HepG2 (cell line): Measurements from ENCODE around the gene EDAR. TPM values are rescaled to one million over a fixed set of nuclear protein-coding genes. Genes with fewer than 3 reads are reported as not detected.

Source experiments
- ATAC-seq: fragments of 200-7000 bp; cut with Tn5 transposase; 3 replicates; pipeline ENCODE4 v1.9.1; 2020; ENCODE audit warnings: mild to moderate bottlenecking, moderate library complexity
- Bru-seq: library from RNA; stranded (reverse); fragments of 400-500 nt; gene quantifications from one replicate; lab custom pipeline; 2021; lab: Mats Ljungman, UMichigan
- BruChase-seq, 2 experiments: library from RNA; stranded (reverse); fragments of 400-500 nt; gene quantifications; one replicate each; lab custom pipeline; 2021; lab: Mats Ljungman, UMichigan
- BruUV-seq: library from RNA; stranded (reverse); fragments of 400-500 nt; replicated peaks from 2 replicates; lab custom pipeline; 2021; lab: Mats Ljungman, UMichigan
- CTCF ChIA-PET: fragments of 300-600 bp; formaldehyde crosslinking; extraction: SDS; loops from one replicate; lab custom pipeline; 2021; ENCODE audit warnings: low total read pairs, inconsistent platforms, low intra/inter-chr PET ratio; lab: Yijun Ruan, JAX
- POLR2A ChIA-PET: fragments of 350-600 bp; sonication (Branson Sonifier 250); formaldehyde crosslinking; loops from one replicate; lab custom pipeline; 2020; ENCODE audit warnings: antibody characterized with exemption, inconsistent platforms; lab: Yijun Ruan, JAX
- DNase-seq: peaks from one replicate; pipeline ENCODE4 v3.0.0-alpha.2; 2015; ENCODE audit warnings: low spot score
- FAIRE-seq: peaks from 3 replicates; lab custom pipeline; 2011; peaks lifted over from hg19 to GRCh38; lab: Jason Lieb, UNC
- H2AFZ ChIP-seq: one replicate; pipeline ENCODE4 v1.6.1; 2011; ENCODE audit warnings: low read length, inconsistent platforms
- H3K27ac ChIP-seq: fragments of 300-600 bp; 3 replicates; pipeline ENCODE4 v1.8.0; 2011; ENCODE audit warnings: mixed run types, mild to moderate bottlenecking, mixed read lengths, low read length, inconsistent platforms; ENCODE audit not compliant: insufficient read depth; ENCODE audit errors: extremely low read length
- H3K27me3 ChIP-seq, 2 experiments: fragments of 200-600 bp in 1 of 2; 2 replicates in 1 of 2; 3 replicates in 1 of 2; pipeline versions ENCODE4 v1.6.0 to v1.8.0; 2011; ENCODE audit warnings: low read length in 2 of 2, mild to moderate bottlenecking in 2 of 2, moderate library complexity in 2 of 2, inconsistent platforms in 1 of 2; ENCODE audit not compliant: insufficient read depth in 2 of 2, control insufficient read depth in 1 of 2
- H3K36me3 ChIP-seq, 2 experiments: fragments of 200-600 bp in 1 of 2; replicated peaks in 1 of 2; 2 replicates in 1 of 2; 3 replicates in 1 of 2; pipeline versions ENCODE4 v1.5.1 to v1.8.0; 2011; ENCODE audit warnings: low read length in 2 of 2, inconsistent platforms in 1 of 2; ENCODE audit not compliant: insufficient read depth in 2 of 2, control insufficient read depth in 1 of 2
- H3K4me1 ChIP-seq: 2 replicates; pipeline ENCODE4 v1.5.1; 2012; ENCODE audit warnings: low read length, inconsistent platforms; ENCODE audit not compliant: insufficient read depth
- H3K4me2 ChIP-seq: 2 replicates; pipeline ENCODE4 v1.6.0; 2011; ENCODE audit warnings: low read depth, low read length, inconsistent platforms
- H3K4me3 ChIP-seq, 3 experiments: fragments of 200-600 bp in 1 of 3; sonication (generic), shearing (Covaris generic) in 1 of 3; replicated peaks in 1 of 3; 2 replicates each; pipeline ENCODE4 v1.5.1; 2011 to 2016; ENCODE audit warnings: low read length in 3 of 3, inconsistent platforms in 2 of 3, low read depth in 2 of 3, mild to moderate bottlenecking in 2 of 3, control low read depth in 1 of 3, mixed read lengths in 1 of 3; ENCODE audit not compliant: insufficient read depth in 1 of 3
- H3K79me2 ChIP-seq: one replicate; pipeline ENCODE4 v1.6.1; 2011; ENCODE audit warnings: low read length, inconsistent platforms; ENCODE audit not compliant: insufficient read depth
- H3K9ac ChIP-seq: 2 replicates; pipeline ENCODE4 v1.6.0; 2011; ENCODE audit warnings: mild to moderate bottlenecking, low read depth, low read length, inconsistent platforms; ENCODE audit not compliant: insufficient read depth
- H3K9me3 ChIP-seq: 2 replicates; pipeline ENCODE4 v1.5.1; 2012; ENCODE audit warnings: mild to moderate bottlenecking, low read length
- H4K20me1 ChIP-seq: 2 replicates; pipeline ENCODE4 v1.6.0; 2011; ENCODE audit warnings: inconsistent platforms, mild to moderate bottlenecking, low read length, moderate library complexity; ENCODE audit not compliant: insufficient read depth
- MED8 ChIP-seq: sonication (generic); formaldehyde crosslinking; IDR thresholded peaks from 2 replicates; pipeline ENCODE4 v1.8.1; 2023; ENCODE audit warnings: mild to moderate bottlenecking, missing genetic modification reagents; ENCODE audit not compliant: insufficient replicate concordance
- STAG1 ChIP-seq: sonication (generic); formaldehyde crosslinking; IDR thresholded peaks from 2 replicates; pipeline ENCODE4 v1.4.0; 2020; ENCODE audit warnings: missing genetic modification reagents
- TSC22D2 ChIP-seq: sonication (generic); formaldehyde crosslinking; IDR thresholded peaks from 2 replicates; pipeline ENCODE4 v1.5.1; 2020; ENCODE audit warnings: missing genetic modification reagents, mild to moderate bottlenecking, borderline replicate concordance
- ZFAT ChIP-seq: sonication (generic); formaldehyde crosslinking; conservative IDR thresholded peaks from 2 replicates; pipeline ENCODE4 v1.8.1; 2023; ENCODE audit warnings: missing genetic modification reagents, inconsistent platforms
- ZNF501 ChIP-seq: sonication (generic); formaldehyde crosslinking; IDR thresholded peaks from 2 replicates; pipeline ENCODE4 v1.5.1; 2020; ENCODE audit warnings: mild to moderate bottlenecking, moderate library complexity, missing genetic modification reagents
- ZSCAN31 ChIP-seq: sonication (generic); formaldehyde crosslinking; IDR thresholded peaks from 2 replicates; pipeline ENCODE4 v1.5.0; 2020; ENCODE audit warnings: low read depth, mild to moderate bottlenecking, missing genetic modification reagents
- WGBS: methylation state at CpG from one replicate; pipeline ENCODE4 v1.1.6; 2017; ENCODE audit warnings: low lambda C conversion rate; 5-methylcytosine and 5-hydroxymethylcytosine counted together
- in situ Hi-C: cut with HindIII; loops from 2 replicates; pipeline ENCODE4 v1.10.0; 2017; ENCODE audit warnings: low pct_unique_long_range_greater_than_20kb; ENCODE audit not compliant: extremely low pct_ligation_motif_present
- intact Hi-C: fragments of 100-400 bp; cut with micrococcal nuclease; formaldehyde crosslinking; loops from one replicate; pipeline ENCODE4 v1.10.0; 2022; ENCODE audit not compliant: unreplicated experiment
- long read RNA-seq, 2 experiments: library from RNA in 1 of 2; library from polyadenylated mRNA in 1 of 2; stranded (forward) in 1 of 2; unstranded in 1 of 2; transcript quantifications; one replicate each; pipeline ENCODE4 v2.0.0, GENCODE V29; 2019 to 2022
- polyA minus RNA-seq, 3 experiments: library from RNA; depleted of rRNA, polyadenylated mRNA; stranded (reverse); fragments of >200 nt; gene quantifications; 2 replicates each; pipeline ENCODE4 v1.2.3, GENCODE V29; 2011; ENCODE audit warnings: low replicate concordance in 1 of 3
- polyA plus RNA-seq, 8 experiments: library from polyadenylated mRNA; depleted of rRNA in 3 of 8; stranded (reverse) in 7 of 8; unstranded in 1 of 8; fragments of >200 nt; fragmentation: Illumina TruSeq in 4 of 8; extraction: Trizol in 4 of 8; gene quantifications; 2 replicates each; pipeline versions ENCODE4 v1.2.1 to v1.2.3, GENCODE V29; 2011 to 2016; ENCODE audit warnings: low read depth in 4 of 8, missing spikeins in 1 of 8, mixed read lengths in 1 of 8; ENCODE audit not compliant: insufficient read depth in 1 of 8
- total RNA-seq, 5 experiments: library from RNA; depleted of rRNA; stranded (reverse); fragments of >200 nt; fragmentation: Illumina TruSeq; extraction: Trizol; gene quantifications; 2 replicates each; pipeline ENCODE4 v1.2.3, GENCODE V29; 2016; ENCODE audit warnings: low read depth in 1 of 5
- TF ChIP-seq, protein P1 (sequence below): sonication (generic); formaldehyde crosslinking; IDR thresholded peaks from one replicate; pipeline ENCODE4 v1.5.1; 2020; ENCODE audit warnings: mild to moderate bottlenecking, missing genetic modification reagents; ENCODE audit errors: not compliant biosample characterization

Gene EDAR
- total RNA-seq (2016; rRNA removed; fragmentation: Illumina TruSeq; extraction: Trizol), result not detected in 2 replicates
- total RNA-seq (2016; cell fraction: cytosol; rRNA removed; fragmentation: Illumina TruSeq; extraction: Trizol; ENCODE audit: low read depth), result not detected in 2 replicates
- total RNA-seq (2016; cell fraction: insoluble cytoplasmic fraction; rRNA removed; fragmentation: Illumina TruSeq; extraction: Trizol), result not detected in 2 replicates
- not detected in 2 replicates for total RNA-seq (2016; cell fraction: membrane; rRNA removed; fragmentation: Illumina TruSeq; extraction: Trizol)
- total RNA-seq (2016; cell fraction: nucleus; rRNA removed; fragmentation: Illumina TruSeq; extraction: Trizol), result not detected in 2 replicates
- not detected in 2 replicates for polyA plus RNA-seq (2011; rRNA removed)
- polyA plus RNA-seq (2011; cell fraction: cytosol; rRNA removed), result not detected in 2 replicates
- polyA plus RNA-seq (2011; cell fraction: nucleus; rRNA removed), result not detected in 2 replicates
- not detected in 2 replicates for polyA plus RNA-seq (2012)
- not detected in 2 replicates for polyA plus RNA-seq (2016; cell fraction: cytosol; fragmentation: Illumina TruSeq; extraction: Trizol; ENCODE audit: low read depth)
- not detected in 2 replicates for polyA plus RNA-seq (2016; cell fraction: insoluble cytoplasmic fraction; fragmentation: Illumina TruSeq; extraction: Trizol; ENCODE audit: low read depth)
- not detected in 2 replicates for polyA plus RNA-seq (2016; cell fraction: membrane; fragmentation: Illumina TruSeq; extraction: Trizol; ENCODE audit: low read depth)
- not detected in 2 replicates for polyA plus RNA-seq (2016; cell fraction: nucleus; fragmentation: Illumina TruSeq; extraction: Trizol; ENCODE audit: insufficient read depth, low read depth)
- polyA minus RNA-seq (2011; rRNA and poly(A)+ RNA removed; ENCODE audit: low replicate concordance), result 0.16 TPM in 1 of 2 replicates, not detected in the other
- not detected in 2 replicates for polyA minus RNA-seq (2011; cell fraction: cytosol; rRNA and poly(A)+ RNA removed)
- polyA minus RNA-seq (2011; cell fraction: nucleus; rRNA and poly(A)+ RNA removed), result not detected in 2 replicates
- Bru-seq, nascent RNA, result percentile 1 among the genes with signal in this experiment
- not detected for BruChase-seq, experiment 1, labeled RNA remaining after a 6-hour chase
- BruChase-seq, experiment 2, labeled RNA remaining after a 2-hour chase, result not detected
- long read RNA-seq, experiment 1, result 0 reads
- long read RNA-seq, experiment 2, result 0 reads

DNA sequence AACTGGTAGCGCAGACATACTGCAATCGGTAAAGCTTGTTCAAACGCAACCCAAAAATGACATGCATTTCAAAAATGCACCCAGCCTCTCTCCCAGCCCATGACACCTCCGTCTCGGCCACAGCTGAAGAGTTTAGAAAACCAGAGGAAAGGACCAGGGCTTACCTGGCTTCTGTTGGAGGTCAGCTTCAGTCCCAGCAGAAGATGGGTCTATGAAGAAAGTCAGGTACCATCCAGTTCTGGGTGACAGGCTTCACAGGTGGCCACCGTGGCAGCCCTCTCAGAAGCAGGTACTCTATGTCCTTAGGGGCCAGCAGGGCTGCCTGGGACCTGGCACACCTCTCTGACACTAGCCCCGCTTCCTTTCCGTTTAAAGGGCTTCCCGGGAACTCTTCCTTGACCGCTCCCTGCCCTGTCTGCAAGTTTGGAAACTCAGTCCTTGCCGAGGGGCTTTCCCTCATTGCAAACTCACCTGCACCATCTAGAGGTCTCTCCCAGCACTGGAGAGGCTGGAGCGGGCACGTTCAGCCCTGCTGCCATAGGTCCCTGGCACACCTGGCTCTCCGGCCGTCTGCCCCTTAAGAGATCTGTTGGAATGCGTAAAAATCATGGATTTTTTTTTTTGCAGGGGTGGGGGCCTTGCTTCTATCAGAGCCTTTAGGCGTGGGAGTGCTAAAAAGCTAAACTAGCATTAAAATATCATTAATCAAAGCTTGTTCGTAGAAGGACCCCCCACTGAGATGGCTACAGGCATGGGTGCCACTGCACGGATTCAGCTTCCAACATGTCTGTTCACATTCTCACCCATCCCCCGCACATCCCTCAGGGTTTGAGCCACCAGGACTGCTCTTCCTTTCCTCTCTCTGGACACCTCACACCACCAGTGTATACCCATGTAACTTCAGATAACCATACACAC, at the start of gene EDAR:
Gene EDAR, minus strand, starts transcription at position 425 of the 918 bp plus-strand sequence. CDS start 58,206 bp downstream, outside the sequence.
- peak; percentile 54 for DNase-seq
- TF ChIP-seq, protein P1, sequence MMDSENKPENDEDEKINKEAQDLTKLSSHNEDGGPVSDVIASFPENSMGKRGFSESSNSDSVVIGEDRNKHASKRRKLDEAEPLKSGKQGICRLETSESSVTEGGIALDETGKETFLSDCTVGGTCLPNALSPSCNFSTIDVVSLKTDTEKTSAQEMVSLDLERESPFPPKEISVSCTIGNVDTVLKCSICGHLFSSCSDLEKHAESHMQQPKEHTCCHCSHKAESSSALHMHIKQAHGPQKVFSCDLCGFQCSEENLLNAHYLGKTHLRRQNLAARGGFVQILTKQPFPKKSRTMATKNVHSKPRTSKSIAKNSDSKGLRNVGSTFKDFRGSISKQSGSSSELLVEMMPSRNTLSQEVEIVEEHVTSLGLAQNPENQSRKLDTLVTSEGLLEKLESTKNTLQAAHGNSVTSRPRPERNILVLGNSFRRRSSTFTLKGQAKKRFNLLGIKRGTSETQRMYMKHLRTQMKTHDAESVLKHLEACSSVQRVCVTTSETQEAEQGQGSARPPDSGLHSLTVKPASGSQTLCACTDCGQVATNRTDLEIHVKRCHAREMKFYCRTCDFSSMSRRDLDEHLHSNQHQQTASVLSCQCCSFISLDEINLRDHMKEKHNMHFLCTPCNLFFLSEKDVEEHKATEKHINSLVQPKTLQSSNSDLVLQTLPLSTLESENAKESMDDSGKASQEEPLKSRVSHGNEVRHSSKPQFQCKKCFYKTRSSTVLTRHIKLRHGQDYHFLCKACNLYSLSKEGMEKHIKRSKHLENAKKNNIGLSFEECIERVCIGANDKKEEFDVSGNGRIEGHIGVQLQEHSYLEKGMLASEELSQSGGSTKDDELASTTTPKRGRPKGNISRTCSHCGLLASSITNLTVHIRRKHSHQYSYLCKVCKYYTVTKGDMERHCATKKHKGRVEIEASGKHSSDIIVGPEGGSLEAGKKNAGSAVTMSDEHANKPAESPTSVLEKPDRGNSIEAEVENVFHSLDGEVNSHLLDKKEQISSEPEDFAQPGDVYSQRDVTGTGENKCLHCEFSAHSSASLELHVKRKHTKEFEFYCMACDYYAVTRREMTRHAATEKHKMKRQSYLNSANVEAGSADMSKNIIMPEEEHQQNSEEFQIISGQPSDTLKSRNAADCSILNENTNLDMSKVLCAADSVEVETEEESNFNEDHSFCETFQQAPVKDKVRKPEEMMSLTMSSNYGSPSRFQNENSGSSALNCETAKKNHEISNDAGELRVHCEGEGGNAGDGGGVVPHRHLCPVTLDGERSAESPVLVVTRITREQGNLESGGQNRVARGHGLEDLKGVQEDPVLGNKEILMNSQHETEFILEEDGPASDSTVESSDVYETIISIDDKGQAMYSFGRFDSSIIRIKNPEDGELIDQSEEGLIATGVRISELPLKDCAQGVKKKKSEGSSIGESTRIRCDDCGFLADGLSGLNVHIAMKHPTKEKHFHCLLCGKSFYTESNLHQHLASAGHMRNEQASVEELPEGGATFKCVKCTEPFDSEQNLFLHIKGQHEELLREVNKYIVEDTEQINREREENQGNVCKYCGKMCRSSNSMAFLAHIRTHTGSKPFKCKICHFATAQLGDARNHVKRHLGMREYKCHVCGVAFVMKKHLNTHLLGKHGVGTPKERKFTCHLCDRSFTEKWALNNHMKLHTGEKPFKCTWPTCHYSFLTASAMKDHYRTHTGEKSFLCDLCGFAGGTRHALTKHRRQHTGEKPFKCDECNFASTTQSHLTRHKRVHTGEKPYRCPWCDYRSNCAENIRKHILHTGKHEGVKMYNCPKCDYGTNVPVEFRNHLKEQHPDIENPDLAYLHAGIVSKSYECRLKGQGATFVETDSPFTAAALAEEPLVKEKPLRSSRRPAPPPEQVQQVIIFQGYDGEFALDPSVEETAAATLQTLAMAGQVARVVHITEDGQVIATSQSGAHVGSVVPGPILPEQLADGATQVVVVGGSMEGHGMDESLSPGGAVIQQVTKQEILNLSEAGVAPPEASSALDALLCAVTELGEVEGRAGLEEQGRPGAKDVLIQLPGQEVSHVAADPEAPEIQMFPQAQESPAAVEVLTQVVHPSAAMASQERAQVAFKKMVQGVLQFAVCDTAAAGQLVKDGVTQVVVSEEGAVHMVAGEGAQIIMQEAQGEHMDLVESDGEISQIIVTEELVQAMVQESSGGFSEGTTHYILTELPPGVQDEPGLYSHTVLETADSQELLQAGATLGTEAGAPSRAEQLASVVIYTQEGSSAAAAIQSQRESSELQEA (CRISPR knock-in tag), result peak; percentile 31
- TF ChIP-seq TSC22D2 (0 out of 2 replicates have a peak, but pooled peaks have one; percentile 14), ZSCAN31 (CRISPR knock-in tag) (0 out of 2 replicates have a peak, but pooled peaks have one; percentile 19), ZFAT (no peak), STAG1 (peak; percentile 83), MED8 (no peak), ZNF501 (peak; percentile 25; the same call in 1 of the 2 replicates)

More for the DNA sequence above, at the start of gene EDAR:
- FAIRE-seq, result no peak
- no TSS peak for BruUV-seq
- in situ Hi-C loops (loop anchor here (5.0 kb wide), 1 partner anchor 62 kb away; no protein-coding TSS in a partner anchor), intact Hi-C loops (loop anchor here (1.0 to 5.0 kb wide), 2 partner anchors 61 to 202 kb away; partner anchors contain the start of gene CCDC138)
- H3K4me2 ChIP-seq, result peak within 1 kb of the TSS; percentile 77
- ChIA-PET CTCF (interaction anchor here (2.0 kb wide), 1 partner anchor 61 kb away, joined by 12 read pairs; no protein-coding TSS in a partner anchor), POLR2A (no interaction called here)
- no peaks in the 10 kb centered on the region for H4K20me1 ChIP-seq
- no peak within 1 kb of the TSS for H3K9ac ChIP-seq
- peak within 1 kb of the TSS in 1 of 3 experiments; percentile 53; a peak in 2 of 6 replicates for H3K4me3 ChIP-seq
- peaks cover 33% of the 10 kb centered on the region for H3K4me1 ChIP-seq
- H3K27me3 ChIP-seq, result peaks cover 7 to 36% of the 10 kb centered on the region in 2 experiments; a peak in 2 of 5 replicates
- no peaks in the 10 kb centered on the region for H3K9me3 ChIP-seq
- WGBS, result 11% methylated on average over 16 of the region's 20 CpGs
- H2AFZ ChIP-seq, result peak within 1 kb of the TSS; percentile 45
- no peak within 1 kb of the TSS for H3K27ac ChIP-seq
- ATAC-seq, result peak; percentile 93
- H3K79me2 ChIP-seq, result no peaks in the 10 kb centered on the region
- H3K36me3 ChIP-seq, result no peaks in the 10 kb centered on the region
